ENCODE data around the gene COX17. TPM values are rescaled to one million over a fixed set of nuclear protein-coding genes. Genes with fewer than 3 reads are reported as not detected.

The COX17 gene
- total RNA-seq, 1 experiment from 2014 or later, result 51.6 TPM

GRCh38 chr3:119625451-119626153, 51.6 kb downstream of the COX17 start:
- no peak for ATAC-seq
- Histone ChIP-seq H3K9me2 (ENCODE audit: insufficient read depth) (no peaks in the 10 kb centered on the region), H3K27ac (ENCODE audit: low read depth, low read length) (no peak overlapping the region), H3K9ac (ENCODE audit: low read length) (no peak overlapping the region), H3K9me3 (ENCODE audit: control insufficient read depth in 1 of 2, insufficient read depth in 1 of 2, low read depth in 1 of 2, low read length in 2 of 2) (no peaks in the 10 kb centered on the region), H4K20me1 (ENCODE audit: insufficient read depth) (no peaks in the 10 kb centered on the region), H3K4me1 (ENCODE audit: control insufficient read depth in 1 of 2, insufficient read depth in 2 of 2, low read length in 2 of 2) (no peaks in the 10 kb centered on the region), H3K4me3 (replicated peaks in 1 of 2; ENCODE audit: low read depth in 1 of 2, low read length in 2 of 2) (no peak overlapping the region), H3K4me2 (ENCODE audit: low read length) (no peak overlapping the region), H3K79me2 (ENCODE audit: insufficient read depth, low read length) (no peaks in the 10 kb centered on the region), H2AFZ (ENCODE audit: low read depth, low read length, poor library complexity, severe bottlenecking) (no peak overlapping the region), H3K27me3 (ENCODE audit: insufficient read depth, low read length) (peaks cover 3% of the 10 kb centered on the region; the same call in 1 of the 2 replicates), H3K36me3 (ENCODE audit: control insufficient read depth in 1 of 2, insufficient read depth in 2 of 2, low read length in 2 of 2) (no peaks in the 10 kb centered on the region)
- BruUV-seq (replicated peaks), result no TSS peak
- CTCF ChIA-PET, result no interaction called here
- RAD21 ChIA-PET (ENCODE audit: low non-redundant PET in 1 of 2, low total read pairs in 2 of 2, uncharacterized antibody in 2 of 2, unreplicated experiment in 2 of 2), result no interaction called here
- POLR2A ChIA-PET, result no interaction called here
- TF ChIP-seq CBX3 (IDR thresholded peaks at IDR 0.05; ENCODE audit: low read depth) (no peak), SRF (IDR thresholded peaks at IDR 0.05; ENCODE audit: low read depth) (no peak), SP1 (IDR thresholded peaks at IDR 0.05; ENCODE audit: low read depth) (no peak), CTCF (IDR thresholded peaks at IDR 0.05 in 2 of 3, conservative IDR thresholded peaks at IDR 0.05 in 1 of 3; ENCODE audit: borderline replicate concordance in 1 of 3, insufficient read depth in 1 of 3, low read depth in 2 of 3, low read length in 2 of 3) (no peak), ZNF274 (IDR thresholded peaks at IDR 0.05; ENCODE audit: low read depth, low read length) (no peak), POLR2AphosphoS5 (IDR thresholded peaks at IDR 0.05; ENCODE audit: low read depth, low read length) (no peak), EZH2 (IDR thresholded peaks at IDR 0.05) (no peak), MAX (IDR thresholded peaks at IDR 0.05) (no peak), TCF7L2 (IDR thresholded peaks at IDR 0.05; ENCODE audit: borderline replicate concordance, extremely low read depth, insufficient read depth, insufficient read length) (no peak), EGR1 (IDR thresholded peaks at IDR 0.05; ENCODE audit: low read depth) (no peak), FOSL1 (IDR thresholded peaks at IDR 0.05; ENCODE audit: low read depth) (no peak), REST (IDR thresholded peaks at IDR 0.05; ENCODE audit: low read depth) (no peak), YY1 (IDR thresholded peaks at IDR 0.05; ENCODE audit: extremely low read depth, insufficient replicate concordance, low read depth, low read length) (no peak), POLR2A (IDR thresholded peaks at IDR 0.05; ENCODE audit: borderline replicate concordance, extremely low read depth, insufficient read depth, insufficient read length) (no peak)
- intact Hi-C loops (cut with micrococcal nuclease), result no loop called here
- no peak for DNase-seq (ENCODE audit: low read depth, low spot score)
